GM19467 (cell line): ENCODE results near the gene GPRC6A.

Source experiments
- ATAC-seq: cut with Tn5 transposase; IDR thresholded peaks from one replicate; pipeline ENCODE4 v1.9.1; 2021; ENCODE audit warnings: mild to moderate bottlenecking, moderate library complexity; ENCODE audit not compliant: unreplicated experiment

GPRC6A gene

DNA sequence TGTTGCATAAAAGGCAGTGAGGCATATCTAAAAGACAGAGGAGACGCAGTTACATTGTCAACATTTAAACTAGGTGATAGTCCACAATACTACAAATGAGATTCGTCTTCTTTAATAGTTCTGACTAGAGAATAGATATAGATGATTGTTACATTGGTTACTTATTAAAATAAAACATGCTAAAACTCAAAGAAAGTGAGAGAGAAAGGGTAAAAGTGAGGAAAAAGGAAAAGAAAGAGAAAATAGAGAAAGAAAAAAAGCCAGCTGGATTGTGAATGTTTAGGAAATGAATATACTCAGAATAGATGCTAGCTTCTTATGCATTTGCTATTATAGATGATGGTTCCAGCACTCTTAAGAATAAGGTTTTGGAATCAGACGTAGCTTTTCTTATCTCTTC is 35.7 kb downstream of the GPRC6A start:
- no peak for ATAC-seq

DNA sequence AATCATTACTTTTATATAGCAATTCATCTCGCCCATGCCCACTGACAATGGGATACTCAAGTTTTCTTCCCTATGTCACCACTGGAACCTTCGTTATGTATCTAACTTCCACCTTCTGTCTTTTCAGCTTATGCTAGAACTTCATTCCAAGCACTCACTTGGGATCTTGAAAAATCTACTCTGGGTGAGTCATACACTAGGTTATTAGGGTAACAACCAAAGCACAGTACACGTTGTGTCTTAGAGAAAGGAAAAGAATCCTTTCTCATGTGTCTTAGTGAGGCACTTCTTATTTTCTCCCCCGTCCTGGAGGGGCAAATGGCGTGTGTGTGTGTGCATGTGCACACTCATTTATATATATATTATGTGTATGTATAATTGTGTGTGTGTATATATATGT is 45.0 kb downstream of the GPRC6A start:
- ATAC-seq = no peak

GRCh38 chr6:116779573-116780164 is 49.2 kb downstream of the GPRC6A start:
- no peak for ATAC-seq

DNA sequence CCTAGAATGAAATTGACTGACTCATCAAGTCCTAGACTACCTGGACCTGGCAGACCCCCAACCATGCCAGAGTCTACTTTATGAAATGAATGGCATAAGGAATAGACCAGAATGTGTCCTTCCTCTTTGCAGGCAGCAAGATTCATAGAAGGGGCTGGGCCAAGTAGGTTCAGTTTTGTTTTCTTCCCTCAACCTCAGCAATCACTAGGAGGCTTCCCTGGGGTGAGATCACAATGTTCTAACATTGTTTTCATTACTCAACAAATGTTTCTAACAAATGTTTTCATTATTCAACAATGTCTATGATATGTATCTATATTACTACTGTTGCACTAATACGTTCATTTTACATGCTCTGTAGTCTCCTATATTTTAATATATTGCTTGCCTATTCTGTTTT is 55.0 kb downstream of the GPRC6A start:
- ATAC-seq = no peak

DNA sequence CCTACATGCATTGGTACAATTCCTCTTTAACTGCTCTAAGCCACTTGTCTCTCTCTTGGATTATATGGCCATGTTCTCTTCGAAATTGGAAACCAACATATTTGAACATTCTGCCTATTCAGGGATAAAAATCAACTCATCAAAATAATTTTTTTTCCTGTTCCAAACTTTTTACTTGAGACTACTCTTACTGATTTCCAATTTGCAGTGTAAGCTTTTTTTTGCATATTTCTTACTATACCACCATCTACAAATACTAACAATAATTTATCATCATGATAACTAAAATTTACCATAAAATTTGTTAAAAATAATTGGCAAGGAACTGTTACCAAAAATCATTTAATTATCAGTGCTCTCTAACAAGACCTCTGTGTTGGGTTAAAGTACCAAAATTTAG is 56.4 kb downstream of the GPRC6A start:
- no peak for ATAC-seq

DNA sequence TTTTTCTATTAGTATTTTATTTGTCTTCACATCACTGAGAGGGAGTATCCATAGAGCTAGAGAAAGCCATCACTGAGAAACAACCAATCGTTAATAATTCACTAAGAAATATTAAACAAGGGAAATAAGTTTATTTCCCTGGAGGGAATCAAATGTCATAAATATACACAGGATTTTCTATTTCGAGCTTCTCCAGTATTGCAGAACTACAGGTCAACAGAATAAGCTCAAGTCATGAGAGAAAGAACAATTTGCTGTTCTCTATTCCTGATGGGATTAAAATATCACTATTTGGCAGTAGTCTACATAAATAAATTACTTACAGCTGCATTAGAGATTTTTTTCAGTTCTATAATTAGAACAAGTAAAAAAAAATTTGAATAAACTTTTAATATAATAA is 61.2 kb downstream of the GPRC6A start:
- no peak for ATAC-seq

DNA sequence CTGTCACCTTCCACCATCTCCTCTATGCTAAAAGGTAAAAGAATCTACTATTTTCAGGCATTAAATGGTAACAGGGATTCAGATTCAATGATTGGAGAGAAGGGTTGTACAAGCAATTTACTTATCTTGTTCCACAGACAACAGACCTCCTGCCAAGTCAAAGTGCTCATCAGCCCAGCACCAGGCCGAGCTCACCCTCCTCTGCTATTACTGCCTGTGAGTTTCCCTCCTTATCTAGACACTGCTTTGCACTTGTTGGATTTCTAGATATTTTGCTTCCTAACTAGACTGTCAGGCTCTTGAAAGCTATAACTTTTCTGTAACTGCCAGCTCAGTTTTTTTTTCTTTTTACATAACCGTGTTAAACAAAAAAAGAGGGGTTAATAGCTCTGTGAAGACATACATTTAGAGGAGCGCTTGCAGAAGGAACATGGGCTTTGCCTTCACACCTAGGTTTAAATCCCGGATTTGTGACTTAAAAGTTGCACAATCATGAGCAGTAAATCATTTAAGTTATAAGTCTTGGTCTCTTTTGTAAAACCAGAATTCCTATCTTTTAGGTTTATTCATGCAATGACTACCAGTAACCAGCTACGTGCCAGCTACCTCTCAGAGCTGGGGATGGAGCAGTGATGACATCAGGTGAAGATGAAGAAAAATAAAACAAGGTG is 62.2 kb downstream of the GPRC6A start:
- no peak for ATAC-seq

DNA sequence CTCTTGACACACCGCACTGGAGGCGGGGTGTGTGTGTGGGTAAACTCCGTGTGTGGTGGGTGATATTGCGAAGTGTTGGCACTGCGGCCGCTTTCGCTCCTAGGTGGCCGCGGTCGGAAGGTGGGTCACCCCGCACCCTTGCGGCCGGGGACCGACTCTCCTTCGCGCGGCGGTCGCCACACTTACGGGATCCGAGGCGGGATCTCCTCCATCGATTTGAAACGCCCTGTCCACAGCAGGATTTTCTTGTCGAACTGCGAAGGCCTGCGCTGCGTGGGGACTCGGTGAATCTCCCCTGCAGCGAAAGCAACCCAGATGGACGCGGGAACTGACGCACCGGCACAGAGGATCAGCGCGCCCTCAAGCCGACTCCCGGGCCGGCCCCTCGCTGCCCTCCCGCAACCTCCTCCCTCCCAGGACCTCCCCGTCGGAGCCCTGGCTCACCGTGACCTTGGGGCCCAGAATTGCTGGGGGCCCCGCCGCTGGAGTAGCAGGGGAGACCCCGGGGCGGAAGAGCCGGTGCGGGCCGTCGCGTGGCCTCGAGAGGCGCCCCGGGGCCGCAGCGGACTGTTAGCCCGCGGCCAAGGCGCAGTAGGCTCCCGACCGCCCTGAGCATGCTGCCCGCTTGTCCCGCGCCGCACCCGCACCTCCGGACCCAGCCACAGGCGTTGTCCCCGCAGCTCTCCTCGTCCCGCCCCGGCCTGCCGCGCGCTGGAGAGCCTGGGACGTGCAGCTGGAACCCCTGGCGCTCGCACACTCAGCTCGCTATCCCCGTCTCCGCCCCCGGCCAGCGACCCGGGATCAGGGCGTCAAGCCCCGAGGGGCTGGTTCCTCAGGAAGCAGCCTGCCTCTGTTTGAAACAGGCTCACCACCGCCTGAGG is 63.7 kb downstream of the GPRC6A start, which contains the start of gene FAM162B:
TSS of gene FAM162B (minus strand) at position 759 of the 881 bp plus-strand sequence. CDS start at position 616, 143 bp downstream.
- no peak for ATAC-seq

DNA sequence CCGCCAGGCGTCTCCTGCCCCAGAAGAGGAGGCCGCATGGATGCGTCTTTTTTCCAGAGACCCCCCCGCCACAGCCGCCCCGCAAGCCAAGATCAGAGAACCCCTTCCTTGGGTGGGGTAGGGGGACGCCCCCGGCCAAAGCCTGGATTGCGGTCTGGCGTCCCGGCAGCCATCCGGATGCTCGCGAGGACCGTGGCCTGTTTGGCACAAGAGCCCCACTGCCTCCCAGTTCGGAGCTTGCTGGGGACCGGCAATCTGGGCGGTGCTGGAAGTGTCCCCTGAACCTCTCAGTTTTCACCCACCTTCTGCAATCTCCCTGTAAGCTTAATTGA is 64.3 kb downstream of the GPRC6A start:
- no peak for ATAC-seq

- no peak for ATAC-seq
These were observed 64.8 kb downstream of the GPRC6A start for GRCh38 chr6:116763906-116764628.

DNA sequence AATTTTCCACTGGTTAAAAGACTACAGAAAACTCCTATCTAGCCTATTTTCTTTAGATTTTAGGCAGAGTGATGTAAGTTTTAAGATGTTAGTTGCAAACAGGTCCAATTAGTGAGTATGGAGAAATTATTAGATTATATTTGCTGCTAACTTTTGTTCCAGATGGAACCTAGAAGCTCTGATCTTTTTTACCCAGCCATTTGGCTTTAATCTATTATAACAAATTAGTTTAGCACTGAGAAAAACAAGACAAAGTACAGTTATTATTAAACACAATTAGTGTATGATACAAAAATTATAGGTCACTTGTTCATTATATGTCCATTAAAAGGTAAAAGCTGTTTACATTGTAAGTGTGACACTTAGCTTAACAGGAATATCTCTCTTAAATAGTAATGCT is 65.8 kb downstream of the GPRC6A start:
- no peak for ATAC-seq

GRCh38 chr6:116762235-116762634 is 66.6 kb downstream of the GPRC6A start:
- ATAC-seq = no peak

GRCh38 chr6:116761779-116762178 is 67.1 kb downstream of the GPRC6A start:
- ATAC-seq = no peak

- ATAC-seq = no peak
These were observed 83.7 kb downstream of the GPRC6A start for GRCh38 chr6:116745176-116745575.
